Measurements from ENCODE around the gene IRGC. TPM values are rescaled to one million over a fixed set of nuclear protein-coding genes. Genes with fewer than 3 reads are reported as not detected.

IRGC gene
- polyA plus RNA-seq, 1 donor from 2014 or later, result 0.51 TPM

- H4K20me1 ChIP-seq (ENCODE audit: insufficient read depth), result no peaks in the 10 kb centered on the region
- no peak overlapping the region for H2AFZ ChIP-seq (ENCODE audit: low read depth, low read length)
- H3K79me2 ChIP-seq (replicated peaks; ENCODE audit: insufficient read depth, low read length), result no peaks in the 10 kb centered on the region
- H3K9ac ChIP-seq (ENCODE audit: low read length), result no peak overlapping the region
- H3K36me3 ChIP-seq (ENCODE audit: insufficient read depth, low read length), result no peaks in the 10 kb centered on the region
- H3K9me3 ChIP-seq (ENCODE audit: low read length), result no peaks in the 10 kb centered on the region
- H3K9me2 ChIP-seq (ENCODE audit: insufficient read depth, low read length), result no peaks in the 10 kb centered on the region
- peaks cover 27% of the 10 kb centered on the region for H3K27me3 ChIP-seq (ENCODE audit: insufficient read depth, low read depth, low read length)
- no peaks in the 10 kb centered on the region for H3F3A ChIP-seq (ENCODE audit: insufficient read depth, low read length, poor library complexity, severe bottlenecking)
- H3K27ac ChIP-seq (ENCODE audit: low read length), result no peak overlapping the region
- H3K4me2 ChIP-seq (ENCODE audit: low read length), result no peak overlapping the region
- no peak for TF ChIP-seq RAD21 (conservative IDR thresholded peaks at IDR 0.05)
- no peak for TF ChIP-seq TAF1 (IDR thresholded peaks at IDR 0.05; ENCODE audit: low read depth)
- no peak for TF ChIP-seq CTCF (IDR thresholded peaks at IDR 0.05; ENCODE audit: poor library complexity, severe bottlenecking)
- TF ChIP-seq EP300 (conservative IDR thresholded peaks at IDR 0.05; ENCODE audit: poor library complexity, severe bottlenecking), result no peak
- TF ChIP-seq SMC3 (conservative IDR thresholded peaks at IDR 0.05; ENCODE audit: poor library complexity), result no peak
- no peak for TF ChIP-seq MXI1 (conservative IDR thresholded peaks at IDR 0.05; ENCODE audit: poor library complexity, severe bottlenecking)
- no peak for TF ChIP-seq EZH2 (IDR thresholded peaks at IDR 0.05; ENCODE audit: borderline replicate concordance, insufficient read depth, low read length, poor library complexity, severe bottlenecking)
- TF ChIP-seq REST (IDR thresholded peaks at IDR 0.05; ENCODE audit: borderline replicate concordance), result no peak
- no peak for TF ChIP-seq POLR2AphosphoS5 (IDR thresholded peaks at IDR 0.05)
- H3K4me3 ChIP-seq (ENCODE audit: low read length), result no peak overlapping the region
Measured at GRCh38 chr19:43673637-43674036, 42.2 kb upstream of the IRGC start.

- no peak overlapping the region for H2AFZ ChIP-seq (ENCODE audit: low read depth, low read length)
- no peaks in the 10 kb centered on the region for H3K9me3 ChIP-seq (ENCODE audit: low read length)
- no peak overlapping the region for H3K4me3 ChIP-seq (ENCODE audit: low read length)
- H3K27me3 ChIP-seq (ENCODE audit: insufficient read depth, low read depth, low read length), result peaks cover 22% of the 10 kb centered on the region
- H3K4me2 ChIP-seq (ENCODE audit: low read length), result no peak overlapping the region
- TF ChIP-seq EP300 (conservative IDR thresholded peaks at IDR 0.05; ENCODE audit: poor library complexity, severe bottlenecking), result no peak
- no peak for TF ChIP-seq SMC3 (conservative IDR thresholded peaks at IDR 0.05; ENCODE audit: poor library complexity)
- no peak for TF ChIP-seq CTCF (IDR thresholded peaks at IDR 0.05; ENCODE audit: poor library complexity, severe bottlenecking)
- TF ChIP-seq REST (IDR thresholded peaks at IDR 0.05; ENCODE audit: borderline replicate concordance), result no peak
- no peak for TF ChIP-seq RAD21 (conservative IDR thresholded peaks at IDR 0.05)
- no peak for TF ChIP-seq MXI1 (conservative IDR thresholded peaks at IDR 0.05; ENCODE audit: poor library complexity, severe bottlenecking)
- TF ChIP-seq EZH2 (IDR thresholded peaks at IDR 0.05; ENCODE audit: borderline replicate concordance, insufficient read depth, low read length, poor library complexity, severe bottlenecking), result no peak
- TF ChIP-seq TAF1 (IDR thresholded peaks at IDR 0.05; ENCODE audit: low read depth), result no peak
- TF ChIP-seq POLR2AphosphoS5 (IDR thresholded peaks at IDR 0.05), result no peak
- H3K79me2 ChIP-seq (replicated peaks; ENCODE audit: insufficient read depth, low read length), result no peaks in the 10 kb centered on the region
- H3F3A ChIP-seq (ENCODE audit: insufficient read depth, low read length, poor library complexity, severe bottlenecking), result no peaks in the 10 kb centered on the region
- no peaks in the 10 kb centered on the region for H4K20me1 ChIP-seq (ENCODE audit: insufficient read depth)
- H3K9ac ChIP-seq (ENCODE audit: low read length), result no peak overlapping the region
- H3K27ac ChIP-seq (ENCODE audit: low read length), result no peak overlapping the region
- no peaks in the 10 kb centered on the region for H3K36me3 ChIP-seq (ENCODE audit: insufficient read depth, low read length)
- no peaks in the 10 kb centered on the region for H3K9me2 ChIP-seq (ENCODE audit: insufficient read depth, low read length)
Measured at GRCh38 chr19:43674183-43674582, 41.7 kb upstream of the IRGC start.
